ENCODE data around the gene SCAP.
A peak's percentile ranks its signal among the peaks of the same experiment; 100 is the strongest.

SCAP gene

DNA sequence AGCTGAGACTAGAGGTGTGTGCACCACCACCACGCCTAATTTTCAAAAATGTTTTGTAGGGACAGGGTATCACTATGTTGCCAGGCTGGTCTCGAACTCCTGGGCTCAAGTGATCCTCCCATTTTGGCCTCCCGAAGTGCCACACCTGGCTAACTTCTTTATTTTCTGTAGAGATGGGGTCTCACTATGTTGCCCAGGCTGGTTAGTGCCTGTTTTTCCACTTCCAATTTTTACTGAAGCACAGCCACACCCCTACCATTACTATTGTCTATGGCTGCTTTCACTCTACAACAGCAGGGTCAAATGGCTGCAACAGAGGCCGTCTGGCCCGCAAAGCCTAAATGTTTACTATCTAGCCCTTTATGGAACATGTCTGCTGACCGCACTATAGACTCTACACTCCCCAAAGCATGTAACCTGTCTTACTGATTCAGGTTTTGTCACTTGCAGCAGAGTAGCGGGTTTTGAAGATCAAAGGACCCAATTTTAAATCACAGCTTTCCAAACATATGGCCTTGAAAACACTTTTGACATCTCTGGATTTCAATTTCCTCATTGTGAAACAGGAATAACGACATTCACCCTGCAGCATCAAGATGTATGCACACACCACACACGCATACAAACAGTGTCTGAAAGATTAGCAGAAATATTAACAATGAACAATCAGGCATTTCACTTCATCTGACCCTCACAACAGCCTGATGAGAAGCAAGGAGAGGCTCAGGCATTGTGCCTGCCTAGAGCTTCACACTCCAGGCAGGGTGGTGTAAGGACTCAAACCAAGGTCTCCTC, 46.1 kb downstream of the SCAP start:
- DNase-seq, result no peak

DNA sequence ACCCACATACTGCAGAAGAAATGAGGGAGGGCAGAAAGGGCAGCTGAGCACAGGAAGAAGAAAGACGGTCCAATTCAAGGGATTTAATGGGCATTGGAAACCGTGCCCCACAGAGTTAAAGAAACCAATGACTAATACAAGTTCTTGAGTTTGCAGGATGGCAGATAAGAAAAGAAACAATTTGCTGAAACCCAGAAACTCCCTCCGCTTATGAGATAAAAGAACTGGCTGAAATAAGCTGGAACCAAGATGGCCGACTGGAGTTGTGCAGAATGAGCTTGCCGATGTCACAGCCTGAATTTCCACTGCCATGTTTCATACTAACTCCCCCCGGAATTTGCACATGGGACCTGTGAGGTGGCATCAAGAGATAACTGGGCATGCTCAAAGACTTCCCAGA, 47.1 kb downstream of the SCAP start:
- no peak for DNase-seq

DNA sequence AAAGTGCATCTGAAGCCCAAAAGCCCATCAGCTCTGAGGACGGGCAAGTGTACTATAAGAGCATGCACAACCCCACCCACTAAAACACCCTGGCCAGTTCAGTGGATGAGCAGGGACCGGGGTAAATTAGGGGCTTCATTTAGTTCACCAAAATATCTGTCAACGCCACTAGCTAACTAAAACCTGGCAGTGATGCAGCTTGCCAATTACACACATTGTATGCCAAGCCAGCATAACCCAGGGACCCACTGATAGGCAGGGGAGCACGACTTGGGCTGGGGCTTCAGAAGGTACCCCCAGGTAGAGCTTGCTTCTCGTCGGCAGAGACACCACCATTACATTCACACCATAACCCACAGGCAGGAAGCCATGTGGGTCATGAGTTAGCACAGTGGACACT, 47.9 kb downstream of the SCAP start:
- no peak for DNase-seq

DNA sequence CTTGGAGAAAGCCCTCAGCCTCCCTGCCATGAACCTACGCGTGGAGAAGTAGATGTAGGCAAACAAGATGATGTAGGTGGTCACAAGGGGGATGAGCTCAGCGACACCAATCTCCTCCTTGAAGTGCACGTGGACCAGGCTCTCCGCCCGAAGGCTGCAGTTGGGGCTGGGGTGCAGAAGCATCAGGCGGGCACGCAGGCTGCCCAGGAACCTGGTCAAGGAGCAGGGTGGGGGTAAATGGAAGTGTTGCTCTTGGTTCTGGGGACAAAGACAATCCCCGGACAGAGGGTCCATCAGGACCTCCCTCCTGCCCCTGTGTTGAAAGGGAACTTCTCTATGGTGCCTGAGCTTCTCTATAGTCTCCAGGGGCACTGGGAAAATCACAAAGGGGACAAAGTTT, 49.8 kb downstream of the SCAP start:
- DNase-seq, result no peak

DNA sequence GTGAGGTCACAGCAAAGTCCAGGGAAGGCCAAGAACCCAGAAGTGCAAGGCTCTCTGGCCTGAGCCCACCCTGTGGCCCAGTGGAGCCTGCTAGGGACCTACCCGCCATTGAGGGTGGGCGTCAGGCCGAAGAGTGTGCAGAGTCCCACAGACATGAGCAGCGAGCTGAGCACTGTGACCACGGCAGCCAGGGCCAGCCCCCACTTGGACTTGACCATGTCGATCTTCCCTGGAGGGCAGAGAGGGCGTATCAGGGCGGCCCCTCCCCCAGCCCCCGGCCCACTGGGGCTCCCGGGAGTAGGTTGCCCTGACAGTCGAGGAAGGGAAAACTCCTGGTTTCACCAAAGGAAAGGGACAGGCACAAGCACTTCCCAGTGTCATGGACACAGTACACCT, 50.4 kb downstream of the SCAP start:
- DNase-seq, result no peak

DNA sequence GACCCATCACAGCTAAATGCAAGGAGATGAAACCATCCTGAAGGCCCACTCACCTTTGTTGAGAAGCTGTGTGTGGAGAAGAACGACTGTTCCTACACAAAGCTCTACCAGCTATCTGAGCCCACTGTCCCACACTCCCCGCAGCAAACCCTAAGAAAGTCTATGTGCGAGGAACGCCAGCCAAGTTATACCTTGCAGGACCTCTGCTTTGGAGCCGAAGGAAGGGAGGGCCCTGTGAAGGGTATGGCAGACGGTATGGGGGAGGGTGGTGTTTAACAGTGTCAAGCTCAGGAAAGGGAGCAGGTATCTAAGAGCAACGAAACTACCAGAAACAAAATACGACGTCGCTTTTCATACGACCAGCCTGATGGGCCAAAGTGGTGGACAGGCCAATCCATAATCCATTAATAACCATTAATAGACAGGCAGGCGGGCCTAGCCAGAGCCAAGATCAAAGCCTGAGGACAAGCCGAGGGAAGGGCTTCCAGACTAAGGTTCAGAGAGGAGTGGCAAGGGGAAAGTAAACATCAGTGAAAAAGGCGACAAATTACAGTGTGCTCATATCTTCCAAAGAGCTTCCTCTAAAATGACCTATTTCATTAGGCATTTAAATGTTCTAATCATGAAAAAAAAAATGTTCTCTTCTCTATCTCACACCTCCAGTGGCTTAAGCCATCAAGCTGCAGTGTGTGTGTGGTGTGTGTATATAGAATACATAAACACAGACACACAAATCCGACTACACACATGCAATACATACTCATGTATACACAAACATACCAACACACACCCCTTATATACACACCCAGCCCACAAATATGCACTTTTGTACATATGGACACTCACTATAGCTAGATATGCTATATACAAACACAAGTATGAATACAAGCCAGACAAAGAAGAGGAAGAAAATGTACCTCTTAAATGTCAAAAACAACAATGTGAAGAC, 51.0 kb downstream of the SCAP start:
- no peak for DNase-seq

DNA sequence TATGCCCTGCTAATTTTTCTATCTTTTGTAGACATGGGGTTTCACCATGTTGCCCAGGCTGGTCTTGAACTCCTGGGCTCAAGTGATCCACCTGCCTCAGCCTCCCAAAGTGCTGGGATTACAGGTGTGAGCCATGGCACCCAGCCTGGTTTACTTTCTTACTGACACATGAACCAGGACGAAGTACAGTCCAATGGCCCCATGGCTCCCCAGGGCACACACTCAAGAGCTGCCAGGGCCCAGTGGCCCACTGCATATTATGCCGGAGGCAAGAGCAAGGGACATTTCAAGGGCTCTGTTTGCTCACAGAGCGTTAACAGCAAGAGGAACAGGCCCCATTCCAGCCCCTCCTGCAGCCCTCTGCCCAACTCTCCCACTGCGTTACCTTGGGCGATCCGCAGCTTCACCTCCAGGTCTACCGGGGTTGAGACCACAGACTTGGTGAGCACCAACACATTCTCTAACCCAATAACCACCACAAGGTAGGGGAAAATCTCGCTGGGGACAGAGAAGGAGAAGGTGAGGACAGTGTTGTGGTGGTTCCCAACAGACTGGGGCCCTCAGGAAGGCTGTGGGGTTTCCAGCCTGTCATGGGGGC, 52.1 kb downstream of the SCAP start:
- DNase-seq, result no peak

DNA sequence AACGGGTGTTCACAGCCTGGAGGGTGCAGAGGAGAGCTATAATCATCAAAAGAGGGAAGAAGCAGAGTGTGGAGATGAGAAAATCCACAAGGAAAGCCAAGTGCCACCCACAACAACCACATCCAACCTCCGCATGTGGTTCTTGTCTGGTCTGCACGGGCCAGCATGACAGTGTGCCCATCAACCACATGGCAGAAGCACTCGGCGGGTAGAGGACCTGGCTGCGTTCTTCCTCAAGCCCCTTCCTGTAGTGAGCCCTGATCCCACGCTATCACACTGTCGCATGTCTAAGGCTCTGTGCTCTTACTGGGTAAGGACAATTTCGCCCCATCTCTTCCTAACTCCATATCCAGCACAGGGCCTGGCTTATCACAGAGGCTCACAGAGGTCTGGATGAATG, 53.0 kb downstream of the SCAP start:
- DNase-seq, result no peak

DNA sequence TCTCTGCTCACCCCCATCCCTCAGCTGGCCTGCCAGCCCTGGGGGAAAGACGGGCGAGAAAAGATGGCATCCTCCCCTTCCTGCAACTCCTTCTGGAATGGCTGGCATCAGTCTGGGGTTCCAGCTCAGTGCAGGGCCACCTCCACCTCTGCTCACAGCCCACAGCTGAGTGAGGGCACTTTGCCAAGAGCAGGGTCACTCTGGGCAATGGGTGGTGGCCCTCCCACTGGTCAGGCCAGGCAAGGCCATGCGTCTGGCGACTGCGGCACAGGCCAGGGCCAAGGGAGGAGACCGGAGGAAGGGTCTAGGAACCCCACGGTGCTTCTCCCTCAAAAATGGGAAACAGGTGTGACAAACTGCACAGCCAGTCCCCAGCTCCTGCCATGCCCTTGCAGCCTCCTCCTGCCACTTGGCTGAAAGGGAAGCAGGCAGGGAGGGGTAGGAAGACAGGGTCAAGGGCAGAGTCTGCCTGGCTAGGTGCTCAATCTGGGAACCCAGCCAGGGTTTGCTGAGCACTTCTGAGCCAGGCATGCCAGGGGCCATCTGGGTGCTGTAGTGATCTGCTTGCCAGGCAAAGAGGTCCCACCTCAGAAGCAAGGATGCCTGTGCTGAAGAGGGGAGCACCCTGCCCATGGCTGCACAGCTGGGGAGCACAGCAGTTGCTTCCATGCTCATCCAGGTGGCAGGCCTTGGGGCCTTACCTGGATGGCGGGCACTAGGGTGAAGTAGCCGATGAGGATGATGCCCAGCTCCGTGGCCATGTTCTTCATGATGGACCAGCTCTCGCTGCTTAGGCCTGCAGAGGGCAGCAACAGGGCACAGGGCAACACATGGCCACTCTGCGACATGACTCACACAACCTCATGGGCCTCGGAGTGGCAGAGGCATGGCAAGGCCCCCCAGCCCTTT, 53.7 kb downstream of the SCAP start:
- peak; percentile 78 for DNase-seq

DNA sequence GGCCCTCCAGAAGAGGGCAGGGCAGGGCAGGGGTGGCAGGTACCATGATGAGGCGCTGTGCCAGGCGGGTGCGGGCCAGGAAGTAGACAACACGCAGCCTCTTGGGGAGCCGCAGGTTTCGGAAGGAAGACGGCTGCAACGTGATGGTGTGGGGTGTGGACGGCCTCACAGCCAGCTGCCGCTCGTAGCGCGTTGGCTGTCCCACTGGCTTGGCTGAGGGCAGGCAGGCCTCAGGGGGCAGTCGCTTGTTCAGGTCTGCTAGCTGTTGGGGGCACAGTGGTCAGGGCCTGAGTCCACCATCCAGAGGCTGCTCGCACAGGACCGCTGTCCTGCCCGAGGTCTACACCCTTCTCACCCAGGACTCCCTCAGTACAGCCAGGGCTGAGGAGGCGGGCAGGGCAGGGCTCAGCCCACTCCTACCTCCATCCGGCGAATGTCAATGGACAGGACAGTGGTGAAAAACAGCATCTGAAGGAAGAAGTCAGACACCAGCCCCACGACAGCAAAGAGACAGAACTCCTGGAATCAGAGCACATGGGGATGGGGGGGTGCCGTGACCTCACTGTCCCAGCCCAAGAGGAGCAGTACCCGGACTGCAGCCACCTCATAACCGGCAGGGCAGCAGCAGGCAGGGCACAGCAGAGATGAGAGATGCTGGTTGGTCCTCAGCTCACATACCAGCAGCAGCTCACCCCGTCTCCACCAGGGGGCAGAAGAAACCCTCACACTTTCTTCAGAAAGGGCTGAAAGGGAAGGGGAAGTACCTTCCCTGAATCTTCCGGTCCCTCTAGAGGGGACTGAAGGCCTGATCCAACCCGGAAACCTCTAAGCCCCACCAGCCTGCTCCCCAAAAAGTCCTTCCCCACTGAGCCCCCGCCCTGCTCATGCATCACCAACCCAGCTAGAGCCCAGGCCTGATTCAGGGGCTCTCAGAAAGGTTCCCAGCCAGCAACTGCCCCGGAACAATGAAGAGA, 54.9 kb downstream of the SCAP start:
- DNase-seq, result peak; percentile 91

DNA sequence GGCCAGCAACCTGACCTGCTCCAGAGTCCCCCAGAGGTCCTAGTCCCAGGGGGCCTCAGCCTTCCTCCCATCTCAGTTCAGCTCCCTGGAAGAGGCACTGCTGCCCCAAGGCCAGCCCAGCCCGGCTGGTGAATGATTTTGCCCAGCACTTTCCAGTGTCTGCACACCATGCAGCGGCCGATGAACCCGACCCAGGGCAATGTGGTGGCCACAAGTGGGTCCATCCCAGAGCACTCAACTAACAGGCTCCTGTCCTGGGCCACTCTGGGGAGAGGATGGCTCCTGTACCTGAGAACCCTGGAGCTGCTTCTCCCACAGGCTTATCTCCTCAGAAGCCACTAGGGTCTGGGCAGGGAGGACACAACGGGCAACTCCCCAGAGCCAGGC, 55.7 kb downstream of the SCAP start:
- DNase-seq, result no peak

DNA sequence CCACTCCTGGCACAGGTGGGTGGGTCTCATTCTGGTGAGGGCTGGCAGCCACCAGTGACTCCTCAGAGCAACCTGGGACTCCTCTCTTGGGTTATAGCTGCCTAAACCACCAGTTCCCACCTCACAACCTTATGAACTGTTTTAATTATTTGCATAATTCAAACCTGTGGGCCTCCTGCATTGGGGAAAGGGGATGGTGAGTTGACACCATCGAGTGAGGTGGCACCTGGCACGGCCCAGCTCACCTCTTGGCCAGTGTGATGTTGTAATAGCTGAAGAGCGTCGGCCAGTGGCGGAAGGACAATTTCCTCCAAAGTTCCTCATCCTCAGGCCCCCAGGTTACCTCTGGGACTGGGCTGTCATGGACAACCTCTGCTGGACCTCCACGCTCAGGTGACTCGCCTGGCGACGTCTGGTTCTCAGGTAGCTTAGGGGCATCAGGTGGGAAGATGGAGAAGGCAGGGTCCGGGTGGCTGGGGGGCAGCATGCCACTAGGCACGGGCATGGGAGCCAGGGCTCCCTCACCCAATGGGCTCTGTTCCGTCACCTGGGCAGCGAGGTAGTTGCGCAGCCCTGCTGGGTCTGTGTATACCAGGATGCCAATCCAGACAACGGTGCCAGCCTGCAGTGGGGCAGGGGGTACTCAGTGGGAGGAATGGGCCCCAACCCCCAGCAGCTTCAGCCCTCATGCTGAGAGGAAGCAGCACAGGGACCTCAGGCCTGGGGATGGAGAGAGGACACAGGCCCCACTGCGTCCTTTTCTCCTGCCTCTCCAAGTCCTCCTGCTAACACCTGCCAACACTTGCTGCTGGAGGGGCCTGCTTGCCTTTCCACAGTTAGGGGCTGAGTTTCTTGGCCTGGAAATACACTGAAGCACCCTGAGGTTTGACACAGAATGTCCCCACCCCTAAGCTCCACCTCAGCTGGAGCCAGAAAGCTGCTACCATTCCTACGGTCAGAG, 56.4 kb downstream of the SCAP start:
- no peak for DNase-seq

DNA sequence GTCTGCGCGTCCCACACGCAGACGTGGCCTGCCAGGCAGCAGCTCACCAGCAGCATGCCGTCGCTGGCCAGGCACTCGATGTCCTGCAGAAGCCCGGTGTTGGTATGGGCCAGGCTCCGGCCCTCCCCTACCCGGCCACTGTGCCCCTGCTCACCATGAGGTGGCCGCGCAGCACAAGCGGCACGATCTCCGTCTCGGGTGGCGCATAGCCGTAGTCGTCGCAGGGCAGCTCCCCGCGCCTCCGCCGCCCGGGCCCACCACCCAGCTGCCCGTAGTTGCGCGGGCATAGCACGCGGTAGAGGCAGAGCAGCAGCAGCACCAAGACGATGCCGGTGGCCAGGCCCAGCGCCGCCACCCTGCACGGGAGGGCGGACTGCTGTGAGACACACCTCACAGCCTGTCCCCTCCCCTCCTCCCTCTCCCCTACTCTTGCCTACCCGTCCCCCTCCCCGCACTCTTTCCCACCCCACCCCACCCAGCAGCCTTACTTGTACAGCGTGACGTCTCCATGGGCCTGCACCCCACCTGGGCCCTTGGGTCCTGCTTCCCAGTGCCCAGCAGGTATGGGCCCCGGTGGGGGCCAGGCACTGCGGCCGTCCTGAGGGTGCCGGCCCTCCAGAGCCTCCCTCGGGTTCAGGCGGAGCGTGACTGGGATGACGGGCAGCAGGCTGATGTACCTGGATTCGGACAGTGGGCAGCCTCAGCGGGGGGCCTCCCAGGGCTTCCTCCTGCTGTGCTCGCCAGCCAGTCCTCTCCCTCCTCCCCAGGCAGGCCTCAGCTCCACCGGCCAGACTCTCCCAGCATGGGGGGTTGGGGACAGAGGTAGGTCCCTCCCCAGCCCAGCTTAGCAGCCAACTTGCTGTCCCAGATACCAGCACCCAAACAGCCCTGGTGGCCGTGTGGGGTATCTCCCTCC, 57.3 kb downstream of the SCAP start:
- DNase-seq, result peak; percentile 75

DNA sequence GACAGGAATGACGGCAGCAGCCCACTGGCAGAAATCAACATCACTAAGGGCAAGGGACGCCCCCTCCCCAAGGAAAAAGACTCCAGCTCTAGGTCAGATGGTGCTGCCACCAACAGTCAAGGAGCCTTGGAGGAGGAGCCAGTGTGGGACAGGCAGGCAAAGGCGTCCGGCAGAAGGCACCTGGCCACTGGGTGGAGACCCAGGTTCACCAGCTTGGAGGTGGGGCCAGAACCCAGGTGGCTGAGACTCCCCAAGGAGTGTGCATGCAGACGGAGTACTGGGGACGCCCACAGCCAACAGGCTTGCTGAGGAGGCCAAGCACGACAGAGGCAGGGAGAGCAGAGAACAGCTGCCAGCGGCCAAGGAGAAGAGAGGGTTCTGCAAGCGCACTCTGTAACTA, 59.7 kb downstream of the SCAP start:
- DNase-seq, result peak; percentile 57

DNA sequence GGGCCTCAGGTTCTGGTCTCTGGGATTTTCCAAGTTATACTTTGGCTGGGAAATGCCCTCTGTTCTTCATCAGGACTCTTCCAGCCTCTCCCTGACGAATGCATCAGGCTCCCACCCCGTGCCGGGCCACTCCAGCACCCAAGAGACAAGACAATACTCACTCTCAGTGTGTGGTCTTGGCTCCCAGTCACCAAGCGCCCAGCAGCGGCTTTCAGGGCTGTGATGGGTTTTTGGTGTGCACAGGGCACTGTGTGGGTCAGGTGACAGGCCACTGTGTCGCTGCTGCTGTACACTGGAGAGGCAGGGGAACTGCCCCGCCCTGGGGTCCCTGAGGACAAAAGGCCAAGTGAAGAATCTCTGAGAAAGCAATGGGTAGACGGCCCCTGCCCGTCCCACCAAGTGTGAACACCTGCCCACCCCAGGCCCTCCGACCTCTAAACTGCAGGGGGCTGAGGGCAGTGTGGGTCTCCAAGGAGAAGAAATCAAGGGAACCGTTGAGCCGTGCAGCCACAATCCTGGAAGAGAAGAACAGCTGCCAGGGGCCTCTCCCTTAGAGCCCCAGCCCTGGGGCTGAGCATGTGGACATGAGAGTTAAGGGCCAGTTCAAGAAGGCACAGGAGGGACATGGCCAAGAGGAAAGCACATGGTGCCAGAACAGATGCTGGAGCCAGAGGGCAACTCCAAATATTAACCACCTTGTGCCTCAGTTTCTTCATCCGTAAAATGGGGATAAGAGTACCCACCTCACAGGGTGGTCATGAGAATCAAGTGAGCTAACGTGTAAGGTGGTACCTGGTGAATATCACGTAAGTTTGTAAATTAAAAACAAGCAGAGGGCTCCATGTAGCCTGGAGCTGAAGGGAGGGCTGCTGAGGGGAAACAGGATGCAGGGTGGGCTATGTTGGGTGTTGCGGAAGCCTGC, 60.8 kb downstream of the SCAP start:
- DNase-seq, result peak; percentile 35

DNA sequence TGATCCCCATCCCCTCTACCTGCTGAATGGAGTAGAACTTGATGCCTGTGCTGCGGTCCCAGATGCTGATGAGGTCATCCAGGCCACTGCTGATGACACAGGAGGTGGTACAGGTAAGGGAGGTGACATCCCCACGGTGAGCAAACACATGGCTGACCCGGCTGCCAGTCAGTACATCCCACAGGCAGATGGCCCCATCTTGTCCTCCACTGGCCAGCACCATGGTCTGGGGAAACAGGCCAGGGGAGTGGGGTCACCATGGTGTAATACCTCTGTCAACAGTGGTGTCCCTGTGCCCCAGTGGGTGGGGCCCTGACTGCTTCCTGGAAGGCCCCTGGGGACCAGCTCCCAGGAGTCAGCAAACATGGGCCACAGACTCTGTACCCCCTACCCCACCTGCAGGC, 61.6 kb downstream of the SCAP start:
- peak; percentile 38 for DNase-seq

DNA sequence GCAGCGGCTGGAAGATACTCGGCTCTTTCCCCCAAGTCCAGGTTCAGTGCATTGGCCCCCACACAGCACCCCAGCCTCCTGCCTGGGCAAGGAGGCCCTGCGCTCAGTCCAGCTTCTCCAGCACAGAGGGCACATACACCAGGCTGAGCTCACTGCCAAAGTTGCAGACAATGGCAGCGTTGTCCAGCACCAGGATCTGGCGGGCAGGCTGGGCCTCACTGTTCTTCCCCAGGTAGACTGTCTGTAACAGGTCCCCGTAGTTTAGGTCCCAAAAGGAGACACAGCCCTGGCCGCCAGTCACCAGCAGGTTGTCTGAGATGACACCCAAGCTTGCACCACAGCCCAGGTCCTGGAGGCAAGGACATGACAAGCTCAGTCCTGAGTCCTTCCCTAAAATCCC, 62.0 kb downstream of the SCAP start:
- peak; percentile 33 for DNase-seq

Data from 8988T (cell line).